Lower leg skin (tissue), 4 donors: Measurements from ENCODE around the gene SMPX. TPM values are rescaled to one million over a fixed set of nuclear protein-coding genes. Genes with fewer than 3 reads are reported as not detected.

Experiments used
- DNase-seq, 2 donors: peaks; one replicate each; pipeline ENCODE4 v3.0.0-alpha.2; 2019; ENCODE audit warnings: low spot score in 2 of 2
- H3K4me3 ChIP-seq: fragments of 200-600 bp; sonication (generic); 2 replicates; pipeline ENCODE4 v1.5.1; 2017; ENCODE audit warnings: mild to moderate bottlenecking, low read depth; ENCODE audit not compliant: poor library complexity, severe bottlenecking
- POLR2A ChIP-seq, 2 donors: fragments of 450-650 bp; IDR thresholded peaks; one replicate each; pipeline ENCODE4 v1.6.1; 2016 to 2017; ENCODE audit warnings: antibody characterized with exemption in 2 of 2, mild to moderate bottlenecking in 1 of 2, moderate library complexity in 1 of 2
- WGBS, 2 donors: methylation state at CpG; one replicate each; pipeline ENCODE4 v1.1.5; 2018; 5-methylcytosine and 5-hydroxymethylcytosine counted together
- intact Hi-C: fragments of 100-400 bp; cut with DNase I; formaldehyde crosslinking; loops from one replicate; pipeline ENCODE4 v1.15.0; 2023; ENCODE audit warnings: low total_unique reads
- total RNA-seq, 4 donors: library from RNA; depleted of rRNA; stranded (reverse); fragments of >200 nt; gene quantifications; one replicate each; pipeline ENCODE4 v1.1.0, GENCODE V29; 2016
- TF ChIP-seq, protein P1 (sequence below), 3 donors: fragments of 450-650 bp; IDR thresholded peaks; one replicate each; pipeline ENCODE4 v1.5.1; 2016; ENCODE audit warnings: antibody characterized with exemption in 3 of 3, mild to moderate bottlenecking in 3 of 3, moderate library complexity in 2 of 3

Gene SMPX
- total RNA-seq, 4 donors from 2014 or later = not detected

GRCh38 chrX:21770631-21771321, 12.9 kb upstream of the SMPX start:
- TF ChIP-seq POLR2A (IDR thresholded peaks at IDR 0.05) = no peak
- TF ChIP-seq, protein P1, sequence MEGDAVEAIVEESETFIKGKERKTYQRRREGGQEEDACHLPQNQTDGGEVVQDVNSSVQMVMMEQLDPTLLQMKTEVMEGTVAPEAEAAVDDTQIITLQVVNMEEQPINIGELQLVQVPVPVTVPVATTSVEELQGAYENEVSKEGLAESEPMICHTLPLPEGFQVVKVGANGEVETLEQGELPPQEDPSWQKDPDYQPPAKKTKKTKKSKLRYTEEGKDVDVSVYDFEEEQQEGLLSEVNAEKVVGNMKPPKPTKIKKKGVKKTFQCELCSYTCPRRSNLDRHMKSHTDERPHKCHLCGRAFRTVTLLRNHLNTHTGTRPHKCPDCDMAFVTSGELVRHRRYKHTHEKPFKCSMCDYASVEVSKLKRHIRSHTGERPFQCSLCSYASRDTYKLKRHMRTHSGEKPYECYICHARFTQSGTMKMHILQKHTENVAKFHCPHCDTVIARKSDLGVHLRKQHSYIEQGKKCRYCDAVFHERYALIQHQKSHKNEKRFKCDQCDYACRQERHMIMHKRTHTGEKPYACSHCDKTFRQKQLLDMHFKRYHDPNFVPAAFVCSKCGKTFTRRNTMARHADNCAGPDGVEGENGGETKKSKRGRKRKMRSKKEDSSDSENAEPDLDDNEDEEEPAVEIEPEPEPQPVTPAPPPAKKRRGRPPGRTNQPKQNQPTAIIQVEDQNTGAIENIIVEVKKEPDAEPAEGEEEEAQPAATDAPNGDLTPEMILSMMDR (IDR thresholded peaks at IDR 0.05) = no peak
- H3K4me3 ChIP-seq = no peak overlapping the region
- DNase-seq = no peak
- WGBS, 2 donors = 66 to 70% methylated on average over 7 to 10 of the region's 10 CpGs
- intact Hi-C loops = no loop called here

DNA sequence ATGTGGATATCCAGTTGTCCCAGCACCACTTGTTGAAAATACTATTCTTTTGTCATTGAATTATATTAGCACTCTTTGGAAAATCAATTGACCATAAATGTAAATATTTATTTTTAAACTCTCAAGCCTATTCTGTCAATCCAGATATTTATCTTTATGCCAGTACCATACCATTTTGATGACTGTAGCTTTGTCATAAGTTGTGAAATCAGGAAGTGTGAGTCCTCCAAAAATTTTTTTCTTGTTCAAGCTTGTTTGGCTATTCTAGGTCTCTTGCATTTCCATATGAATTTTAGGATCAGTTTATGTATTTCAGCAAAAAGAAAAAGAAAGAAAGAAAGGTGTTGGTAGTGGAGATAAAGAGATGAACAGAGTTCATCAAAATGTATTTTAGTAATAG, 8.2 kb upstream of the SMPX start:
- intact Hi-C loops = no loop called here
- DNase-seq = no peak
- no peak overlapping the region for H3K4me3 ChIP-seq
- TF ChIP-seq, protein P1 (IDR thresholded peaks at IDR 0.05) = no peak
- TF ChIP-seq POLR2A (IDR thresholded peaks at IDR 0.05) = no peak

DNA sequence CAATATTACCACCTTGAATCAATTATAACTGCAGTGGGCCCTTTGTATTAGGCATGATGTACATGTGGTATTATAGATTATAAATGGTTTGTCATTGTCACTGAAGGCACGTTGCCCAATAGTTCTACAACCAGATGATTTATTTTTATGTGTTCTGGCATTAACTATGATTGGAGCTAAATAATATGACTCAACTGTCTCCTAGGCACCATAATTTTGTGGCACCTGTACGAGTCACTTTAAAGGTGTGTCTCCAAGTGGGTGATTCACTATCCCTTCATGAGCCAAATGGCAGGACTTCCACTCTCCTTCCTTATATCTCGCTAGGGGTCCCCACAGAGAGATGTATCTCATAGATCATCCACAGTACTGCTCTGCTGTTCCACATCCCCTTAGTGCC, 6.1 kb upstream of the SMPX start:
- H3K4me3 ChIP-seq = no peak overlapping the region
- 45 to 53% methylated on average over 3 of the region's 3 CpGs for WGBS, 2 donors
- no peak for DNase-seq
- intact Hi-C loops = no loop called here
- TF ChIP-seq, protein P1 (IDR thresholded peaks at IDR 0.05) = no peak
- TF ChIP-seq POLR2A (IDR thresholded peaks at IDR 0.05) = no peak

DNA sequence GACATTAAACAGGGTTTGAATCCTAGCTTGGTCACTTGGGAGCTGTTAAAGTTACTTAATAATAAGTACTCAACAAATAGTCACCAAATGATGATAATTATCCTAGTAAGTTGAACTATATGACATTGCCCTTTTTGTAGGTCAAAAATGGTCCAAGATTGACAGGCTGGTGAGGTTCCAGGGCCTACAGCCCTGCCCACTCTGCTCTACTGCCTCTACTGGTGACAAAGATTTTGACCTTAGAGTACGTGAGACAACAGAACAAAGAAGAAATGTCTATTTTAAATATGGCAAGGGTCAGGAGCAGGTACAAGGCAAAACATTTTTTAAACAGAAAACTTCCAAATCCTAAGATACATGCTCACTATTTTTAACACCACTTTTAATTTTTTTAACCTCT, 572 bp upstream of the SMPX start:
- TF ChIP-seq POLR2A (IDR thresholded peaks at IDR 0.05) = no peak
- TF ChIP-seq, protein P1 (IDR thresholded peaks at IDR 0.05) = no peak
- DNase-seq = no peak
- no peak overlapping the region for H3K4me3 ChIP-seq
- 61 to 86% methylated on average over 1 of the region's 1 CpG for WGBS, 2 donors
- intact Hi-C loops = no loop called here

- intact Hi-C loops = no loop called here
- no peak overlapping the region for H3K4me3 ChIP-seq
- 74 to 81% methylated on average over 6 of the region's 6 CpGs for WGBS, 2 donors
- TF ChIP-seq, protein P1 (IDR thresholded peaks at IDR 0.05) = no peak
- TF ChIP-seq POLR2A (IDR thresholded peaks at IDR 0.05) = no peak
- DNase-seq = no peak
These were observed 959 bp downstream of the SMPX start for GRCh38 chrX:21756785-21757529.
